GM18909 (cell line): ENCODE data around the gene ADD2.

ENCODE experiments used
- ATAC-seq: cut with Tn5 transposase; IDR thresholded peaks from one replicate; pipeline ENCODE4 v1.9.1; 2021; ENCODE audit warnings: mild to moderate bottlenecking; ENCODE audit not compliant: unreplicated experiment, poor library complexity

ADD2 gene

DNA sequence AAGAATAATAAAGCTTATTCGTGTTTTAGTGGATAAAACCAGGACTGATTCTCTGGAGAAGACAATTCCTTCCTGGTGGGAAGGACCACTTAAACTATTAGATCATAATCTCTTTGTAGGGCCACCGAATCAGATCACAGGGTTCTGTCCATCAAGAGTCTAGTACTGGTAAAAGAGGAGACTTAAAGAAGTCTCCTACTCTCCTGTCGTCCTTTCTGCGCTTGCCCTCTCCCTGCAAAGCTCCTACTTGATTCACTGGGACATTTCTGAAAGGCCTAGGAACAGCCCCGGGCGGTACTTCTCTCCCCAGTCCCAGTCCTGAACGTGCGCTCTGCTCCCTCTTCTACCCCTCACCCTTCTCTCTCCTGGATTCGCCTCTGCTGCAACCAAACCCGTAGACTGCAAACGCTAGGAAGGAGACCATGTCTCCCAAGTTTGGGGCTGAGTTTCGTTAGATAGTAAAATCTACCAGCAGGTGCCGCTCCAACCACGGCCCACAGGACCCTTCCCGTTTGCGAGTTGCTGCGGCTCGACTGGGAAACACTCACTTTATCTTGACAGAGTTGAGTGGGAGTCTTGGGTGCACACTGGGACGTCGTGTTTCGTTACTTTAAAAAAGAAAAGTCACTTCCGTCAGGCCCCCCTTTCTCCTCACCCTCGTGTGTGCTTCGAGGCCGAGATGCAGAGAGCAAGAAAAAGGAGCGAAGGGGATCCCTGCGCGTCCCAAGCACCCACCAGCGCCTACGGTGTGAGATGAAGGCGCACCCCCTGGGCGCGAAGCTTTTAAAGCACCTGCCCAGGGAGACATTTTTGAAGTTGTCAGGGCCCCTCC, 21.5 kb upstream of the ADD2 start:
- ATAC-seq = no peak

- ATAC-seq = no peak
Measured at GRCh38 chr2:70785137-70785911, 17.3 kb upstream of the ADD2 start.

DNA sequence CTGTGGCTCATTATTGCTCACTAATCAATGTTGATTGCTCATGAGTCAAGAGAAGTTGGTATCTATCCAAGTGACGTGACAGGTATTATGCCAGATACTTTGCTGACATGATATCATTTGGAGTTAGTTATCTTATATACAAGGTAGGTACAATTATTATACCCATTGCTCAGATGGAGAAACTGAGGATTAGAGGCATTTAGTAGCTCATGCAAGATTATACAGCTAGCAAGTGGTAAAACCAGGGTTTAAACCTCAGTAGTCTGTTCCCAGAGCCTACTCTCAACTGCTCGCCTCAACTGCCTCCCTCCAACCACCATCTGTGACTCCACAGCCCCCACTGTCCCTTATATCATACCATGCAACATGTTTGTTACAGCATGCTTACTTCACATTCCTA, 16.3 kb upstream of the ADD2 start:
- ATAC-seq = no peak

GRCh38 chr2:70779911-70780545, 12.0 kb upstream of the ADD2 start:
- no peak for ATAC-seq

DNA sequence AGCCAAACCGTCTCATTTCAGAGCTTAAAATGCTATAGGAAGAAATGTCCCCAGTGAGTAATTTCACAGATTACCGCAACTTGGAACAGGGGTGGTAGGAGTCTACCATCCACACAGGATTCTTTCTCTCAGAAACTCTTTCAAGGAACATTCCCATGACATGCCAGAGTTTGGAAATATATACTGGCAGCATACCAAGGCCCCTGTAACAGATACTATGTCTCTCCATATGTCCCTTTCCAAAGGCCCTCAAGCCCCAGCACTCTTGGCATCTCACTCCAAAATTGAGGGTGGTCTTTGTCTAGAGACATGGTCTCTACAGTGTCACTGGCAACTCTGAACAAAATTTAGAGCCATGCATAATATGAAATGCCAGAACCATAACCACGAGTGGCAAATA, 11.5 kb upstream of the ADD2 start:
- ATAC-seq = no peak

- no peak for ATAC-seq
Measured at GRCh38 chr2:70778676-70779075, 10.7 kb upstream of the ADD2 start.

GRCh38 chr2:70777450-70777849, 9.4 kb upstream of the ADD2 start:
- ATAC-seq = no peak

DNA sequence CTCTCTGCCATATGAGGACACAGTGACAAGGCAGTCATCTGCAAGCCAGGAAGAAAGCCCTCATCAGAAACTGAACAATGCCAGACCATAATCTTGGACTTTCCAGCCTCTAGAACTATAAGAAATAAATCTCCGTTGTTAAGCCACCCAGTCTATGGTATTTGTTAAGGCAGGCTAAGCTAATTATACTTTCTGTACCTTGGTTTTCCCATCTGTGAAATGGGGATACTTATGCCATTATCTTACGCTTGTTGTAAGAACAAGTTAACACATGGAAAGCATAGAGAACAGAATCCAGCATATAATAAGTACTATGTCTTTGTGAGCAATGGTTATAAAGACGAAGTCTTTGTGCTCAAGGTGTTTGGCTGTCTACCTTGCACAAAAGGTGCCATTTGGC, 8.3 kb upstream of the ADD2 start:
- ATAC-seq = no peak

GRCh38 chr2:70775141-70775540, 7.1 kb upstream of the ADD2 start:
- no peak for ATAC-seq

GRCh38 chr2:70772486-70773155, 4.6 kb upstream of the ADD2 start:
- ATAC-seq = no peak

DNA sequence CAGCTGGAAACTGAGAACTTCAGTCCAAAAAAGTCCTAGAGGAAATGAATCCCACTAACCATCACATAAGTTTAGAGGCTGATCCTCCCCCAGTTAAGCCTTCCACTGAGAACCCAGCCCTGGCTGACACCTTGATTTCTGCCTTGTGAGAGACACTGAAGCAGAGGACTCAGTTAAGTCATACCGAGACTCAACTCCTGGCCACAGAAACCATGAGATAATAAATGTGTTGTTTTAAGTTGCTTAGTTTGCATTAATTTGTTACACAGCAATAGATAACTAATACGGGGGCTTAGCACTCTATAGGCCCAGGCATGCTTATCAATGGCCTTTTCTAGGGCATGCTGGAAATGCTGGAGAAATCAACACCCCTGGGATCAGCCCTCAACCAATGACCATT, 3.4 kb upstream of the ADD2 start:
- peak; percentile 72 for ATAC-seq

- no peak for ATAC-seq
Measured at GRCh38 chr2:70769450-70769849, 1.4 kb upstream of the ADD2 start.

DNA sequence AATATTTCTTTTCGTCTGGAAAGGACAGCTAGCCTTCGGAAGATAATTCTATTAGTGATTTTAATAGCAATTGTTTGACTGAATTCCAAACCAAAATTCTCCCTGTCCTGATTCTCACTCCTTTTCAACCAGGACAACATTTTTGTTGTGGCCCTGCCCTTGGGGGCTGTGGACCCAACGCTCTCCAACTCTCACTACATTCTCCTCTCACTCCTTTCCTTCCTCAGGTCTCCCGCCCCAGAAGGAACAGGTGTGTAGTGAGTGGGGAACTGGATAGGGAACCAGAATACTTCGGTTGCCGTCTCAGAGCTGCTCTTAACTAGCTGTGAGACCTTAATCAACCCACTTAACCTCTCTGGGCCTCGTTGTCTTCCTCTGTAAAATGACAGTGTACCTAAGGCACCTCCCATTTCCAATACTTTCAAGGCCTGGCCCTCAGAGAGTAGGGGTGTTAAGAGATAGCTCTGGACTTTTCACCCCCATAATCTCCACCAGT, 638 bp upstream of the ADD2 start:
- no peak for ATAC-seq

DNA sequence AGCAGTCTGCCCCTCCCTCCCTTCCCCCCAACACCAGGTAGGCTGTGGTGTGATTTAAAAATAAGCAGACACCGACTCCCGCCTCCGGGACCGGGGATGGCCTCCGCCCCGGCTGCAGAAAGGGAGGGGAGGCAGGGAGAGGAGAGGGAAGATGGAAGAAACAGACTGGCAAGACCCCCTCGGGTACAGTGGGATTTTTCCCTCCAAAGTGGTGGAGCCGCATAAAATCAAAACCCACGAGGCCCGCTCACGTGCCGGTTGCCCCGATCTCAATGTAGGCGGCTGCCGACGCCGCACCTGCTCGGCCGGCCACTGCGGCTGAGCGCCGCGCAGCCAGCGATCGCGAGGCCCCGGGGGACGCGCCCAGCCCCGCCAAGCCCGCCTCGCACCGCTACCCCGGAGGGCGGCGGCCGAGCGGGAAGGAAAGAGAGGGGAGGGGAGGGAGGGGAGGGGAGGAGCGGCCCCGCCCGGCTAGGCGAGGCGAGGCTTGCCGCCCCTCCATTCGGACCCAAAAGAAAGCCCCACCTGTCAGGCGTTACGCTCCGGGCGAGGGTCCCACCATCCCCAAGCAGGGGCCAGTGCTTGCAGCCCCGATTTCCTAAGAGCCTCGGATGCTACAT, 811 bp downstream of the ADD2 start:
- ATAC-seq = no peak

DNA sequence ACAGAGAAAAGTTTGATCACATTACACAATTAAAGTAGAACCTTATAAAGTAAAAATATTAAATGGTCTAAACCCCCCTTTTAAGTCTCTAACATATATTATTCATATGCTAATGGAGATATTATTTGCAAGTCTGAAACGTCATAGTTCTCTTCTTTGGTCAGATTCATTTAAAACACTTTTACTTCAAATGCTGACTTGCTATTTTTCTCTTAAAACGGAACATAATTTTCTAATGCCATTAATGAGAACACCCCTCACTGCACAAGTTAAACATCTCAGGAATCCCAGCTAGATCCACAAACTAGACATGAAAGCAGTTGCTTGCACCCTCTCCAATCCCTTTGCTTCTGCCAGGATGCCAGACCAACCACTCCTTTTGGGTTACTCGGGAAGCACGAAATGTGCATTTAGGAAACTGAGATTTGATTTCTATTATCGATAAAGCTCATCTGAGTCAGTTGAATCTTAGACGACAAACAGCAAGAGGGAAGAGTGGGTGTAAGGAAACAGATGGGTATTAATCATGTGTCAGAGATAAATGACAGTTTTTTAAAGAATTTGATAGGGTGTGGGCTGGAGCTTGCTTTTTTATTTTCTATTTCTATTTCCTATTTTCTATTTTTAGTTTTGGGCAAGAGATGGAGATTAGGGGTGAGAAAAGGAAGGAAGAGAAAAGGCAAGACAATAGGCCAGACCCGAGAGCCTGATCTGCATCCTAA, 1.5 kb downstream of the ADD2 start:
- ATAC-seq = no peak

DNA sequence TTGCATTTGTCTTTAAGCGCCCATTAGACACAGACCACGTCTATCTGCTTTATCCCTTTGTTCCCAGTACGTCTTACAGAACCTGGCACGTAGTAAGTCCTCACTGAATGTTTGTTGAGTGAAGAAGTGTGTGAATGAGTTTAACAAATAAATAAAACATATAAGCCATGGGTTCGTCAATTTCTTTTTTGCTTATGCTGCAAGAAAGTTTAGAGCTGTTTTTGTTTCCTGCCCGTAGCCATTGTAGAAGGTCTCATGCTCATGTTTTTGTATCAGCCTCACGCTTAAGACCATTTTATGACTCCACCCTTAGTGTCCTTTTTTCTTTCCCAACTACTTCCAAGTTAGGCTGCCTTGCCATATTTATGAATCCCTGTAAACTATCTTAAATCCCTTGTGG, 2.5 kb downstream of the ADD2 start:
- no peak for ATAC-seq

DNA sequence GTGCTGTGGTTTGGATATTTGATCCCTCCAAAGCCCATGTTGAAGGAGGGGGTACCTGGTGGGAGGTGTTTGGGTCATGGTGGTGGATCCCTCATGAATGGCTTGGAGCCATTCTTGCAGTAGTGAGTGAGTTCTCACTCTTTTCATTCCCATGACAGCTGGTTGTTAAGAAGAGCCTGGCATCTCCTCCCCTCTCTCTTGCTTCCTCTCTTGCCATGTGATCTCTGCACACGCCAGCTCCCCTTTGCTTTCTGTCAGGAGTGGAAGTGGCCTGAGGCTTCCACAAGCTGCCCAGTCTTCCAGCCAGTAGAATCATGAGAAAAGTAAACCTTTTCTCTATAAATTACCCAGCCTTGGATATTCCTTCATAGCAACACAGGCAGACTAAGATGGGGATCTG, 8.6 kb downstream of the ADD2 start:
- no peak for ATAC-seq

- no peak for ATAC-seq
Measured at GRCh38 chr2:70757966-70758365, 10.0 kb downstream of the ADD2 start.

DNA sequence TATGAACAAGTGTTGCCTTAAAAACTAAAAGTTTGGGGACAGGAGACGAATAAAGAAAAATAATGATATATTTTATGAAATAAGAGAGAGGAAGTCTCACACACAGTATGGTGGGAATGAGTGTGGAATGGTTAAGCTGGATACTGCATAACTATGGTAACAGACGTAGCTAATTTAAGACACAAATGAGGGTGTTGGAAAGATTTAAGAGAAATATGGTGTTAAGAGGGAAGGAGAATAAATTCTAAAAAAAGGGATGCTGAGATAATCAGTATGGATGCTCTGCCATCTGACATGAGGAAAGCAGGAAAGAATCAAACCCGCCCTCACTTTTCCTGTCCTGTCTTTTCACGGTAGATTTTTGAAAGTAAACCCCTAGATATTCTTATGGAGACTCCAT, 10.6 kb downstream of the ADD2 start:
- ATAC-seq = no peak

DNA sequence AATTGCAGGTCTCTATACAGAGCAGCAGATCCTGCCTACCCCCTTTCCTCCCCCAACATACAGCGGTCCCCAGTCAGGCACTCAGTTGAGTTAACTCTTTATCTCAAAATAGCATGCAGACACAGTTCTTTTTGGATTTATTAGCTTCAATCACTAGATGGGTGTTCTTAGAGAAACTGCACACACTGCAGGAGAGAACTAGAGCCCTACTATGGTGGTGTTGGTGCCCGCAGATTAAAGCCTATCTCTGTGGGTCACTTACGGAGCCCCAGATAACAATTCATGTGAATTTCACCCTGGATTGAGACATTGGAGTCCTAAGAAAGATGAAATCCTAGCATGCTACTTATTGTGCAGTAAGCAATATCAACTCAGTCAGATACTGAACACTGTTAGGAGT, 11.9 kb downstream of the ADD2 start:
- ATAC-seq = no peak
